Measurements from ENCODE around the gene AP4B1. TPM values are rescaled to one million over a fixed set of nuclear protein-coding genes. Genes with fewer than 3 reads are reported as not detected.

AP4B1 gene
- total RNA-seq, 1 donor from 2014 or later, result 45.9 TPM

DNA sequence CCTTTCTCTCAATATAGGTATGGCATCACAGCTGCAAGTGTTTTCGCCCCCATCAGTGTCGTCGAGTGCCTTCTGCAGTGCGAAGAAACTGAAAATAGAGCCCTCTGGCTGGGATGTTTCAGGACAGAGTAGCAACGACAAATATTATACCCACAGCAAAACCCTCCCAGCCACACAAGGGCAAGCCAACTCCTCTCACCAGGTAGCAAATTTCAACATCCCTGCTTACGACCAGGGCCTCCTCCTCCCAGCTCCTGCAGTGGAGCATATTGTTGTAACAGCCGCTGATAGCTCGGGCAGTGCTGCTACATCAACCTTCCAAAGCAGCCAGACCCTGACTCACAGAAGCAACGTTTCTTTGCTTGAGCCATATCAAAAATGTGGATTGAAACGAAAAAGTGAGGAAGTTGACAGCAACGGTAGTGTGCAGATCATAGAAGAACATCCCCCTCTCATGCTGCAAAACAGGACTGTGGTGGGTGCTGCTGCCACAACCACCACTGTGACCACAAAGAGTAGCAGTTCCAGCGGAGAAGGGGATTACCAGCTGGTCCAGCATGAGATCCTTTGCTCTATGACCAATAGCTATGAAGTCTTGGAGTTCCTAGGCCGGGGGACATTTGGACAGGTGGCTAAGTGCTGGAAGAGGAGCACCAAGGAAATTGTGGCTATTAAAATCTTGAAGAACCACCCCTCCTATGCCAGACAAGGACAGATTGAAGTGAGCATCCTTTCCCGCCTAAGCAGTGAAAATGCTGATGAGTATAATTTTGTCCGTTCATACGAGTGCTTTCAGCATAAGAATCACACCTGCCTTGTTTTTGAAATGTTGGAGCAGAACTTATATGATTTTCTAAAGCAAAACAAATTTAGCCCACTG is 36.0 kb upstream of the AP4B1 start:
- Mint-ChIP-seq H3K27me3 (ENCODE audit: low read depth) (no peaks in the 10 kb centered on the region), H3K9me3 (peaks cover 9% of the 10 kb centered on the region), H3K36me3 (ENCODE audit: low read depth) (peaks cover 68% of the 10 kb centered on the region), H3K4me3 (ENCODE audit: low read depth) (peak overlapping the region; percentile 57), H3K4me1 (ENCODE audit: low read depth) (peaks cover 66% of the 10 kb centered on the region), H3K27ac (peak overlapping the region; percentile 83)
- DNase-seq (ENCODE audit: low spot score), result no peak
- intact Hi-C loops (cut with micrococcal nuclease), result loop anchor here (1.0 kb wide), 1 partner anchor 9 kb away; no protein-coding TSS in a partner anchor

- H3K4me3 Mint-ChIP-seq (ENCODE audit: low read depth), result no peak overlapping the region
- H3K9me3 Mint-ChIP-seq, result peaks cover 2% of the 10 kb centered on the region
- DNase-seq (ENCODE audit: low spot score), result no peak
- peaks cover 67% of the 10 kb centered on the region for H3K36me3 Mint-ChIP-seq (ENCODE audit: low read depth)
- peaks cover 74% of the 10 kb centered on the region for H3K4me1 Mint-ChIP-seq (ENCODE audit: low read depth)
- no peaks in the 10 kb centered on the region for H3K27me3 Mint-ChIP-seq (ENCODE audit: low read depth)
- intact Hi-C loops (cut with micrococcal nuclease), result no loop called here
- H3K27ac Mint-ChIP-seq, result peak overlapping the region; percentile 70
Measured at GRCh38 chr1:113938192-113938591, 33.6 kb upstream of the AP4B1 start.

GRCh38 chr1:113937146-113937545 is 32.5 kb upstream of the AP4B1 start:
- no peak for DNase-seq (ENCODE audit: low spot score)
- Mint-ChIP-seq H3K4me3 (ENCODE audit: low read depth) (peak overlapping the region; percentile 27), H3K36me3 (ENCODE audit: low read depth) (peaks cover 67% of the 10 kb centered on the region), H3K4me1 (ENCODE audit: low read depth) (peaks cover 79% of the 10 kb centered on the region), H3K27ac (peak overlapping the region; percentile 63), H3K27me3 (ENCODE audit: low read depth) (no peaks in the 10 kb centered on the region), H3K9me3 (no peaks in the 10 kb centered on the region)
- intact Hi-C loops (cut with micrococcal nuclease), result no loop called here

DNA sequence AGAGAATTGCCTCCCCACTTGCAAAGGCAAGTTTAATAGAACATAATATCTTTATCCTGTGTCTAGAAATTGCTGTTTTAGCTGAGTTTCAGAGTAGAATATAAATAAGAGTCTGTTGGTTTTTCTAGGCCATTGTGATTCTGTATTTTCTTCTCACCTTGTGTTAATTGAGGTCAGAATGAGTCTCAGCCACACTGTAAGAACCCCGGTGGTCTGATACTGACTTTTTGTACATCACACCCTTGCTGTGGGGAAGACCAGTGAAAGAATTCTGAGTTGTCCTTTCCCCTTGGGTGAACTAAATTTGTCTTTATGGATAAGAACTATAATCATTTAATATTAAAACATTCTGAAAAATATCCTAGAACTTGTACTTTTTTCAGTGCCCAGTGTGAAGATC is 31.4 kb upstream of the AP4B1 start:
- no peak overlapping the region for H3K4me3 Mint-ChIP-seq (ENCODE audit: low read depth)
- no peaks in the 10 kb centered on the region for H3K27me3 Mint-ChIP-seq (ENCODE audit: low read depth)
- H3K4me1 Mint-ChIP-seq (ENCODE audit: low read depth), result peaks cover 86% of the 10 kb centered on the region
- intact Hi-C loops (cut with micrococcal nuclease), result no loop called here
- no peaks in the 10 kb centered on the region for H3K9me3 Mint-ChIP-seq
- DNase-seq (ENCODE audit: low spot score), result no peak
- peaks cover 60% of the 10 kb centered on the region for H3K36me3 Mint-ChIP-seq (ENCODE audit: low read depth)
- peak overlapping the region; percentile 26 for H3K27ac Mint-ChIP-seq

GRCh38 chr1:113935176-113935575 is 30.6 kb upstream of the AP4B1 start:
- Mint-ChIP-seq H3K27me3 (ENCODE audit: low read depth) (no peaks in the 10 kb centered on the region), H3K27ac (no peak overlapping the region), H3K36me3 (ENCODE audit: low read depth) (peaks cover 54% of the 10 kb centered on the region), H3K4me3 (ENCODE audit: low read depth) (no peak overlapping the region), H3K9me3 (no peaks in the 10 kb centered on the region), H3K4me1 (ENCODE audit: low read depth) (peaks cover 84% of the 10 kb centered on the region)
- intact Hi-C loops (cut with micrococcal nuclease), result no loop called here
- no peak for DNase-seq (ENCODE audit: low spot score)

- DNase-seq (ENCODE audit: low spot score), result no peak
- intact Hi-C loops (cut with micrococcal nuclease), result loop anchor here (5.0 kb wide), 2 partner anchors 43 to 177 kb away; partner anchors contain the start of genes OLFML3 and PHTF1
- H3K27me3 Mint-ChIP-seq (ENCODE audit: low read depth), result no peaks in the 10 kb centered on the region
- peaks cover 78% of the 10 kb centered on the region for H3K4me1 Mint-ChIP-seq (ENCODE audit: low read depth)
- no peaks in the 10 kb centered on the region for H3K9me3 Mint-ChIP-seq
- H3K27ac Mint-ChIP-seq, result no peak overlapping the region
- H3K4me3 Mint-ChIP-seq (ENCODE audit: low read depth), result no peak overlapping the region
- peaks cover 52% of the 10 kb centered on the region for H3K36me3 Mint-ChIP-seq (ENCODE audit: low read depth)
Measured at GRCh38 chr1:113934511-113935055, 30.0 kb upstream of the AP4B1 start.

- no peak for DNase-seq (ENCODE audit: low spot score)
- intact Hi-C loops (cut with micrococcal nuclease), result loop anchor here (5.0 kb wide), 2 partner anchors 43 to 177 kb away; partner anchors contain the start of genes OLFML3 and PHTF1
- Mint-ChIP-seq H3K4me3 (ENCODE audit: low read depth) (peak overlapping the region; percentile 97), H3K36me3 (ENCODE audit: low read depth) (peaks cover 47% of the 10 kb centered on the region), H3K4me1 (ENCODE audit: low read depth) (peaks cover 73% of the 10 kb centered on the region), H3K9me3 (no peaks in the 10 kb centered on the region), H3K27me3 (ENCODE audit: low read depth) (no peaks in the 10 kb centered on the region), H3K27ac (peak overlapping the region; percentile 75)
Measured at GRCh38 chr1:113934006-113934405, 29.4 kb upstream of the AP4B1 start.

DNA sequence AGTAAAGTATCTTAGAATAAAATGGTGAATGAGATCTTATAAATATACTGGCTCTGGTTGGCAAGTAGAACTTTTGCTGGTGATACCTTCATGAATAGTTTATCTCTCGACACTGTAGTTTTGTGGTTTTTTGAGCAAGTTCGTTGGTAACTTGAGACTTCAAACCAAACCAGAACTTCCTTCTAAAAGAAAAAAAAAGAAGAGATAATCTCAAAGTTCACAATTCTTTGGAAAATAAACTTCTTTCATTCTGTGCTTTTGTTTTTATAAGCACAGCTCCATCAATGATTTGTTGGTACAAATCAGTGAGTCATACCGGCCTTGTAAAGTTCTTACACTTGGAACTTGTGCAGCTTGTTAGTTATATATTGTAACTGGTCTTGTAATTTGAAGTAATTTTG is 26.9 kb upstream of the AP4B1 start:
- Mint-ChIP-seq H3K27me3 (ENCODE audit: low read depth) (no peaks in the 10 kb centered on the region), H3K4me1 (ENCODE audit: low read depth) (peaks cover 61% of the 10 kb centered on the region)

DNA sequence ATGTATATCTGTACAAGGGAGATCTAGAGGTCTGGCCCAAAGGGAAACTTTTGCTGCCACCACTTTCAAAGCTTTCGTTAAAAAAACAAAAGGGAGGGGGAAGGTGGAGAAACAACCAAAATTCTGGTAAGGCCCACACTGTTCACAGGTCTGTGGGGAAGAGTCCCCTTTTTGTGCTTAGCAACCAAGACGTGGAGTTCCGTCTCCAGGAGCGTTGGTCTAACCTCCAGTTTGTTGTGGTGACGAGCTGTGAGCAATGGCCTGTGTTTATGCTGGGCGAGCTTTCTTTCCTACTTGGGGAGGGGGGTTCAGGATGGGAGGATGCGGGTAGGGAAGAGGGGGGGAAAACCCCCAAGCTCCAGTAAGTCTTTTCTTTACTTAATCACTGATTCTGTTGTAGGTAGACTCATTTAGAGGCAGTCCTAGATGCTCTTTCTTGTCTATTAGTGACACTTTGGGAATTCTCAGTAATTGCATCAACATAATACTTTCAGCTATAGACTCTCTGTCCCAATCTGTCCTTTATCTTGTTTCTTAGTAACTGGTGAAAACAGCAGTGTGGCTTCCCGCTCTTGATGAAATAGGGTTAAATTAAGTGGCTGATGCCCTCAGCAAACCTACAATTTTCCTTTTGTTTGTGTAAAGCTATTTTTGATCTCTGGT is 26.0 kb upstream of the AP4B1 start:
- H3K36me3 Mint-ChIP-seq (ENCODE audit: low read depth), result peaks cover 30% of the 10 kb centered on the region
- H3K9me3 Mint-ChIP-seq, result no peaks in the 10 kb centered on the region
- H3K4me3 Mint-ChIP-seq (ENCODE audit: low read depth), result peak overlapping the region; percentile 97
- peak overlapping the region; percentile 99 for H3K27ac Mint-ChIP-seq
- intact Hi-C loops (cut with micrococcal nuclease), result loop anchor here (1.0 to 5.0 kb wide), 8 partner anchors 10 to 828 kb away; partner anchors contain the start of genes OLFML3, PHTF1, RSBN1 and TRIM33
- H3K27me3 Mint-ChIP-seq (ENCODE audit: low read depth), result no peaks in the 10 kb centered on the region
- H3K4me1 Mint-ChIP-seq (ENCODE audit: low read depth), result peaks cover 57% of the 10 kb centered on the region
- DNase-seq (ENCODE audit: low spot score), result peak; percentile 67

More for the DNA sequence above, 26.9 kb upstream of the AP4B1 start:
- intact Hi-C loops (cut with micrococcal nuclease), result loop anchor here (1.0 to 5.0 kb wide), 6 partner anchors 9 to 827 kb away; partner anchors contain the start of genes OLFML3, PHTF1 and TRIM33
- DNase-seq (ENCODE audit: low spot score), result no peak
- Mint-ChIP-seq H3K36me3 (ENCODE audit: low read depth) (peaks cover 35% of the 10 kb centered on the region), H3K27ac (peak overlapping the region; percentile 99), H3K9me3 (no peaks in the 10 kb centered on the region), H3K4me3 (ENCODE audit: low read depth) (peak overlapping the region; percentile 97)

DNA sequence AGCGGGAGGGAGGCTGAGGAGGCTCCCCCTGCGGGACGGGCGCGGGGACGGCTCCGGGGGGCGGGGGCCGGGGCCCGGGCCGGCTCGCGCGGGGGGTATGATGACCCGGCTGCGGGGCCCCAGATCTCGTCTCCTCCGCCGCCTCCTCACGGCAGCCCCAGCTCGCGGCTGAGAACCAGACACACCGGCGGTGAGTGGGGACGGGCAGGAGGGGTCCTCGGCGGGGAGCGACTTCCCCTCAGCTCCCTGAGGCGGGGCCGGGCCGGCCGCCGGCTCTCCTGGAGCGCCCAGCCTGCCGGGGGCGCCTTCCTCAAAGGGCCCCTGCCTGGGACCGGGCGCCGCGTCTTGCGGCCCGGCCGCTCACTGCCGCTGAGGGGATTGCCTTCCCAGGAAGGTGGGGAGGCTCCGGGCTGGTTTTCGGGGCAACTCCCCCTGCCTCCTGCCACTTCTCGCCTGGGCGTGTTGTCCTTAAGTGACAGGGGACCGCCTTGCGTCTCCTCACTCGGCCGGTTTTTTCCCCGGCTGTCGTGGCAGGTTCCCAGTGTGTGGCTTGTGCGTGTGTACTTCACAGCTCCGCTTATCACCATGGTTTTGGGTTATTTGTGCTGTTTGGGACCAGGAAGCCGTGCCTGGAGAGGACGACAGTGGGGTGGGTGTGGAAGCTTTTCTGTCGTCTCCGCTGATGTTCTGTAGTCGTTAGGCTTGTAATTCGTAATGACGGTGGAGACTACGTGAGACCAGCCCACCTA is 25.3 kb upstream of the AP4B1 start:
- H3K4me1 Mint-ChIP-seq (ENCODE audit: low read depth), result peaks cover 50% of the 10 kb centered on the region
- intact Hi-C loops (cut with micrococcal nuclease), result loop anchor here (1.0 to 5.0 kb wide), 10 partner anchors 25 to 973 kb away; partner anchors contain the start of genes DCLRE1B, OLFML3, PHTF1 and RSBN1
- no peaks in the 10 kb centered on the region for H3K27me3 Mint-ChIP-seq (ENCODE audit: low read depth)
- peak; percentile 62 for DNase-seq (ENCODE audit: low spot score)
- no peaks in the 10 kb centered on the region for H3K9me3 Mint-ChIP-seq
- H3K36me3 Mint-ChIP-seq (ENCODE audit: low read depth), result peaks cover 24% of the 10 kb centered on the region
- H3K27ac Mint-ChIP-seq, result peak overlapping the region; percentile 99
- H3K4me3 Mint-ChIP-seq (ENCODE audit: low read depth), result peak overlapping the region; percentile 97

- peaks cover 46% of the 10 kb centered on the region for H3K4me1 Mint-ChIP-seq (ENCODE audit: low read depth)
- H3K27ac Mint-ChIP-seq, result peak within 1 kb of the TSS; percentile 100
- intact Hi-C loops (cut with micrococcal nuclease), result loop anchor here (1.0 to 5.0 kb wide), 3 partner anchors 24 to 972 kb away; partner anchors contain the start of genes DCLRE1B and SLC16A1
Measured at GRCh38 chr1:113928941-113929749, 24.5 kb upstream of the AP4B1 start, which contains the start of gene HIPK1. Gene HIPK1 (plus strand): TSS chr1:113929324.

More at GRCh38 chr1:113928941-113929749, 24.5 kb upstream of the AP4B1 start, which contains the start of gene HIPK1:
- Mint-ChIP-seq H3K27me3 (ENCODE audit: low read depth) (peaks cover 1% of the 10 kb centered on the region), H3K36me3 (ENCODE audit: low read depth) (peaks cover 20% of the 10 kb centered on the region), H3K4me3 (ENCODE audit: low read depth) (peak within 1 kb of the TSS; percentile 97), H3K9me3 (no peaks in the 10 kb centered on the region)
- peak; percentile 90 for DNase-seq (ENCODE audit: low spot score)
